ENCODE results near the gene SPATA22. TPM values are rescaled to one million over a fixed set of nuclear protein-coding genes. Genes with fewer than 3 reads are reported as not detected.
A peak's percentile ranks its signal among the peaks of the same experiment; 100 is the strongest.
"Not testable (repeated sequence)": the region's sequence is repeated elsewhere in the genome, so short reads cannot be mapped to it uniquely, and the experiment has no call there.

SPATA22 gene
- not detected in 2 replicates for total RNA-seq (2022)
- percentile 3 among the genes with signal in this experiment for Bru-seq, nascent RNA
- percentile 7 among the genes with signal in this experiment for BruChase-seq, experiment 1, labeled RNA remaining after a 6-hour chase
- BruChase-seq, experiment 2, labeled RNA remaining after a 2-hour chase: percentile 6 among the genes with signal in this experiment
- long read RNA-seq: 0 reads

DNA sequence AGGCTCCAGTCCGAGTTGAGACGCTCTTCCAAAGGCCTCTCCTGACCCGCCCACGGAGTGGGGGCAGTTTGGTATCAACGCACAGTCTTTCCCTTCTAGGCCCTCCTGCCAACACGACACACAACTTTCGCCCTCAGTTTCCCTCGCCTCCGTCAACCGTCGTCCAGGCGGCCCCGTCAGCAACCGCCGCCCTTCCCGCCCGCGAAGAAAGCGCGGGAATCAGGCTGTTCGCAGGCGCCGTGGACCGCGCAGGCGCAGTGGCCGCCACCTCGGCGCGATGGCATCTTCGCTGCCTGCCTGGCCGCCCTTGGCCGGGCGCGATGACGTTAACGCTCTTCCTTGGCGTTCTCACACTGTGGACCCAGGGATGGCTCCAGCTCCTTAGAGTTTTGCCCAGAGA, at the start of gene SPATA22:
TSS of gene SPATA22 (minus strand) at position 221 of the 400 bp plus-strand sequence. CDS start 2,494 bp downstream, outside the sequence.
- intact Hi-C loops (cut with micrococcal nuclease; ENCODE audit: unreplicated experiment): no loop called here
- H3K9me3 Mint-ChIP-seq (ENCODE audit: low read depth, unreplicated experiment): no peaks in the 10 kb centered on the region
- no TSS peak for BruUV-seq (replicated peaks)
- CTCF ChIA-PET: no interaction called here
- H3K36me3 Mint-ChIP-seq (ENCODE audit: insufficient read depth, unreplicated experiment): no peaks in the 10 kb centered on the region
- H3K4me1 Mint-ChIP-seq (ENCODE audit: low read depth, unreplicated experiment): peaks cover 13% of the 10 kb centered on the region
- H3K27me3 Mint-ChIP-seq (ENCODE audit: unreplicated experiment): no peaks in the 10 kb centered on the region
- no peak within 1 kb of the TSS for H3K4me3 Mint-ChIP-seq (ENCODE audit: low read depth, unreplicated experiment)
- no peak for DNase-seq
- no peak within 1 kb of the TSS for H3K27ac Mint-ChIP-seq (ENCODE audit: unreplicated experiment)
- no peak for TF ChIP-seq CTCF (IDR thresholded peaks at IDR 0.05; ENCODE audit: unreplicated experiment)

DNA sequence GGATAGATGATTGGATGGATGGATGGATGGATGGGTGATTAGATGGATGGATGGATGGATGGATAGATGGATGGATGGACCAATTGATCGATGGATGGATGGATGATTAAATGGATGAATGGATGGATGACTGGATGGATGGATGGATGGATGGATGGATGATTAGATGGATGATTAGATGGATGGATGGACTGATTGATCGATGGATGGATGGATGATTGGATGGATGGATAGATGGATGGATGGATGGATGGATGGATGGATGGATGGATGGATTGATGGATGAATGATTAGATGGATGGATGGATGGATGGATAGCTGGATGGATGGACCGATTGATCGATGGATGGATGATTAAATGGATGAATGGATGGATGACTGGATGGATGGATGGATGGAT, 47.9 kb upstream of the SPATA22 start:
- H3K4me3 Mint-ChIP-seq (ENCODE audit: low read depth, unreplicated experiment); H3K36me3 Mint-ChIP-seq (ENCODE audit: insufficient read depth, unreplicated experiment); H3K4me1 Mint-ChIP-seq (ENCODE audit: low read depth, unreplicated experiment); H3K27me3 Mint-ChIP-seq (ENCODE audit: unreplicated experiment); H3K9me3 Mint-ChIP-seq (ENCODE audit: low read depth, unreplicated experiment); H3K27ac Mint-ChIP-seq (ENCODE audit: unreplicated experiment); CTCF ChIA-PET; BruUV-seq (replicated peaks); intact Hi-C loops (cut with micrococcal nuclease; ENCODE audit: unreplicated experiment); DNase-seq: not testable (repeated sequence)

DNA sequence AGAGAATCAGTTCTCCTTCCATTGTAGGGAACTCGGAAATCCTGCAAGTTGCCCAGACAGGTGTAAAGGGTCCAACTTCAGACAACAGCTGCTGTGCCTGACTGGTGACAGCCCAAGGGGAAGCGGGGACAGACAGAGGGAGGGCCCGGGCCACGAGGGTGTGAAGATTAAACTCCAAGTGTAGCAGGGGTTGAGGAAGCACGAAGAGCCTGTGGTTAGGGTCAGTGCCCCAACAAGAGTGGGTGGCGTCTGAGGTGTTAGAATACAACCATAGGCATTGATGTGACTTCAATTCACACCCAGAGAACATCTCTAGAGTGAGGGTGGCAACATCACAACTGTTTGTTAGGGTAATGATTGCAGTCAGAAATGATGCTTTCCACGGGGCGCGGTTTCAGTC, 43.3 kb upstream of the SPATA22 start:
- DNase-seq: no peak
- no peak overlapping the region for H3K4me3 Mint-ChIP-seq (ENCODE audit: low read depth, unreplicated experiment)
- no peaks in the 10 kb centered on the region for H3K9me3 Mint-ChIP-seq (ENCODE audit: low read depth, unreplicated experiment)
- H3K4me1 Mint-ChIP-seq (ENCODE audit: low read depth, unreplicated experiment): no peaks in the 10 kb centered on the region
- H3K27ac Mint-ChIP-seq (ENCODE audit: unreplicated experiment): no peak overlapping the region
- intact Hi-C loops (cut with micrococcal nuclease; ENCODE audit: unreplicated experiment): no loop called here
- CTCF ChIA-PET: no interaction called here
- H3K27me3 Mint-ChIP-seq (ENCODE audit: unreplicated experiment): no peaks in the 10 kb centered on the region
- no TSS peak for BruUV-seq (replicated peaks)
- no peaks in the 10 kb centered on the region for H3K36me3 Mint-ChIP-seq (ENCODE audit: insufficient read depth, unreplicated experiment)
- TF ChIP-seq CTCF (IDR thresholded peaks at IDR 0.05; ENCODE audit: unreplicated experiment): no peak

GRCh38 chr17:3514167-3514566, 42.5 kb upstream of the SPATA22 start:
- DNase-seq; H3K27ac Mint-ChIP-seq (ENCODE audit: unreplicated experiment); H3K9me3 Mint-ChIP-seq (ENCODE audit: low read depth, unreplicated experiment); H3K36me3 Mint-ChIP-seq (ENCODE audit: insufficient read depth, unreplicated experiment); H3K4me3 Mint-ChIP-seq (ENCODE audit: low read depth, unreplicated experiment); CTCF ChIA-PET; intact Hi-C loops (cut with micrococcal nuclease; ENCODE audit: unreplicated experiment); H3K4me1 Mint-ChIP-seq (ENCODE audit: low read depth, unreplicated experiment); H3K27me3 Mint-ChIP-seq (ENCODE audit: unreplicated experiment); BruUV-seq (replicated peaks): not testable (repeated sequence)

- H3K9me3 Mint-ChIP-seq (ENCODE audit: low read depth, unreplicated experiment): no peaks in the 10 kb centered on the region
- no peak for TF ChIP-seq CTCF (IDR thresholded peaks at IDR 0.05; ENCODE audit: unreplicated experiment)
- CTCF ChIA-PET: no interaction called here
- no peak overlapping the region for H3K27ac Mint-ChIP-seq (ENCODE audit: unreplicated experiment)
- BruUV-seq (replicated peaks): no TSS peak
- intact Hi-C loops (cut with micrococcal nuclease; ENCODE audit: unreplicated experiment): no loop called here
- DNase-seq: no peak
- H3K27me3 Mint-ChIP-seq (ENCODE audit: unreplicated experiment): no peaks in the 10 kb centered on the region
- H3K4me1 Mint-ChIP-seq (ENCODE audit: low read depth, unreplicated experiment): no peaks in the 10 kb centered on the region
- no peaks in the 10 kb centered on the region for H3K36me3 Mint-ChIP-seq (ENCODE audit: insufficient read depth, unreplicated experiment)
- no peak overlapping the region for H3K4me3 Mint-ChIP-seq (ENCODE audit: low read depth, unreplicated experiment)
Measured at GRCh38 chr17:3513305-3514035, 41.9 kb upstream of the SPATA22 start.

Data from Calu3 (cell line).